NCI-H774 (cell line): Measurements from ENCODE around the gene ADGB.
A peak's percentile ranks its signal among the peaks of the same experiment; 100 is the strongest.
"Not testable (repeated sequence)": the region's sequence is repeated elsewhere in the genome, so short reads cannot be mapped to it uniquely, and the experiment has no call there.

Experiments used
- DNase-seq: peaks from one replicate; lab custom pipeline; 2025; lab: John Stamatoyannopoulos, UW

Gene ADGB

GRCh38 chr6:146598772-146599405 lies at the start of gene ADGB:
ADGB (plus strand) TSS chr6:146598972; CDS start chr6:146599041, 69 bp downstream.
- DNase-seq: peak; percentile 37

GRCh38 chr6:146550911-146551310 lies 47.9 kb upstream of the ADGB start:
- no peak for DNase-seq

- DNase-seq: no peak
These were observed 47.2 kb upstream of the ADGB start for GRCh38 chr6:146551545-146551944.

GRCh38 chr6:146553377-146554135 lies 45.2 kb upstream of the ADGB start:
- no peak for DNase-seq

GRCh38 chr6:146560607-146561006 lies 38.2 kb upstream of the ADGB start:
- DNase-seq: no peak

GRCh38 chr6:146566661-146567060 lies 32.1 kb upstream of the ADGB start:
- not testable (repeated sequence) for DNase-seq

- not testable (repeated sequence) for DNase-seq
These were observed 30.2 kb upstream of the ADGB start for GRCh38 chr6:146568619-146569018.

- DNase-seq: no peak
These were observed 24.6 kb upstream of the ADGB start for GRCh38 chr6:146574211-146574610.

GRCh38 chr6:146578054-146578453 lies 20.7 kb upstream of the ADGB start:
- DNase-seq: no peak

GRCh38 chr6:146581968-146582367 lies 16.8 kb upstream of the ADGB start:
- no peak for DNase-seq

GRCh38 chr6:146582857-146583256 lies 15.9 kb upstream of the ADGB start:
- DNase-seq: no peak

GRCh38 chr6:146583966-146584365 lies 14.8 kb upstream of the ADGB start:
- DNase-seq: no peak

- no peak for DNase-seq
These were observed 11.3 kb upstream of the ADGB start for GRCh38 chr6:146587459-146587858.

GRCh38 chr6:146590492-146590891 lies 8.3 kb upstream of the ADGB start:
- DNase-seq: no peak

GRCh38 chr6:146592451-146592850 lies 6.3 kb upstream of the ADGB start:
- DNase-seq: no peak

- no peak for DNase-seq
These were observed 4.8 kb upstream of the ADGB start for GRCh38 chr6:146593986-146594385.

- DNase-seq: no peak
These were observed 4.3 kb upstream of the ADGB start for GRCh38 chr6:146594495-146594894.

GRCh38 chr6:146595972-146596731 lies 2.6 kb upstream of the ADGB start:
- DNase-seq: no peak

GRCh38 chr6:146601352-146601751 lies 2.6 kb downstream of the ADGB start:
- no peak for DNase-seq

GRCh38 chr6:146602526-146602925 lies 3.8 kb downstream of the ADGB start:
- no peak for DNase-seq

GRCh38 chr6:146613947-146614346 lies 15.2 kb downstream of the ADGB start:
- no peak for DNase-seq

GRCh38 chr6:146620655-146621054 lies 21.9 kb downstream of the ADGB start:
- DNase-seq: no peak

GRCh38 chr6:146628350-146628749 lies 29.6 kb downstream of the ADGB start:
- no peak for DNase-seq
